Panc1 (cell line): ENCODE results near the gene TANGO6.

Experiments
- POLR2AphosphoS5 ChIP-seq: IDR thresholded peaks from 2 replicates; pipeline ENCODE4 v1.6.1; 2012; ENCODE audit warnings: mild to moderate bottlenecking, low read depth, low read length, moderate library complexity
- REST ChIP-seq, 2 experiments: IDR thresholded peaks; 2 replicates each; pipeline ENCODE4 v1.6.1; 2011 to 2012; ENCODE audit warnings: low read depth in 2 of 2, control low read depth in 1 of 2, low read length in 1 of 2, mild to moderate bottlenecking in 1 of 2, moderate library complexity in 1 of 2; ENCODE audit not compliant: insufficient read depth in 1 of 2
- SIN3A ChIP-seq: IDR thresholded peaks from 2 replicates; pipeline ENCODE4 v1.6.1; 2012; ENCODE audit warnings: low read depth, mild to moderate bottlenecking, low read length, moderate library complexity, borderline replicate concordance; ENCODE audit not compliant: insufficient read depth
- TF ChIP-seq, protein P1 (sequence below): fragments of 450-650 bp; IDR thresholded peaks from 2 replicates; pipeline ENCODE4 v1.5.1; 2017; ENCODE audit warnings: mild to moderate bottlenecking

DNA sequence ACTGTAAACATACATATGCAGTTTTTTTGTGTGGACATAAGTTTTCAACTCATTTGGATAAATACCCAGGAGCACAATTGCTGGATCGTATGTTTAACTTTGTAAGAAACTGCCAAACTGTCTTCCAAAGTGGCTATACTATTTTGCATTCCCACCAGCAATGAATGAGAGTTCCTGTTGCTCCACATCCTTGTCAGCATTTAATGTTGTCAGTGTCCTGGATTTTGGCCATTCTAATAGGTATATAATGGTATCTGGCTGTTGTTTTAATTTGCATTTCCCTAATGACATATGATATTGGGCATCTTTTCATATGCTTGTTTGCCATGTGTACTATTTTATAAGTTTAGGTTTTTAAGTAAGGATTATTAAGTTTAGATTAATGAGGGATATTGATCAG is 14.1 kb downstream of the TANGO6 start:
- TF ChIP-seq, protein P1, sequence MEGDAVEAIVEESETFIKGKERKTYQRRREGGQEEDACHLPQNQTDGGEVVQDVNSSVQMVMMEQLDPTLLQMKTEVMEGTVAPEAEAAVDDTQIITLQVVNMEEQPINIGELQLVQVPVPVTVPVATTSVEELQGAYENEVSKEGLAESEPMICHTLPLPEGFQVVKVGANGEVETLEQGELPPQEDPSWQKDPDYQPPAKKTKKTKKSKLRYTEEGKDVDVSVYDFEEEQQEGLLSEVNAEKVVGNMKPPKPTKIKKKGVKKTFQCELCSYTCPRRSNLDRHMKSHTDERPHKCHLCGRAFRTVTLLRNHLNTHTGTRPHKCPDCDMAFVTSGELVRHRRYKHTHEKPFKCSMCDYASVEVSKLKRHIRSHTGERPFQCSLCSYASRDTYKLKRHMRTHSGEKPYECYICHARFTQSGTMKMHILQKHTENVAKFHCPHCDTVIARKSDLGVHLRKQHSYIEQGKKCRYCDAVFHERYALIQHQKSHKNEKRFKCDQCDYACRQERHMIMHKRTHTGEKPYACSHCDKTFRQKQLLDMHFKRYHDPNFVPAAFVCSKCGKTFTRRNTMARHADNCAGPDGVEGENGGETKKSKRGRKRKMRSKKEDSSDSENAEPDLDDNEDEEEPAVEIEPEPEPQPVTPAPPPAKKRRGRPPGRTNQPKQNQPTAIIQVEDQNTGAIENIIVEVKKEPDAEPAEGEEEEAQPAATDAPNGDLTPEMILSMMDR, result no peak
- no peak for TF ChIP-seq REST (IDR thresholded peaks at IDR 0.05; ENCODE audit: insufficient read depth in 1 of 2, low read depth in 2 of 2, low read length in 1 of 2)
- TF ChIP-seq POLR2AphosphoS5, result no peak
- no peak for TF ChIP-seq SIN3A
